SU-DHL-6 (cell line): Measurements from ENCODE around the gene PRSS21.

Source experiments
- H2AFZ ChIP-seq: fragments of 200-600 bp; sonication (generic); 2 replicates; pipeline ENCODE4 v1.6.1; 2014; ENCODE audit warnings: low read depth, mild to moderate bottlenecking, moderate library complexity, mixed read lengths, antibody characterized with exemption, low read length; ENCODE audit not compliant: severe bottlenecking
- H3F3A ChIP-seq: fragments of 200-600 bp; shearing (Covaris generic); 2 replicates; pipeline ENCODE4 v1.6.0; 2016; ENCODE audit warnings: antibody characterized with exemption, mild to moderate bottlenecking; ENCODE audit not compliant: insufficient read depth
- H3K27ac ChIP-seq: fragments of 200-600 bp; sonication (generic); 2 replicates; pipeline ENCODE4 v1.5.1; 2016; ENCODE audit warnings: low read depth, mild to moderate bottlenecking, low read length, moderate library complexity, mixed read lengths
- H3K27me3 ChIP-seq: fragments of 200-600 bp; sonication (generic), shearing (Covaris generic); 2 replicates; pipeline ENCODE4 v1.6.0; 2014; ENCODE audit warnings: mild to moderate bottlenecking, low read length
- H3K36me3 ChIP-seq: fragments of 200-600 bp; sonication (generic); 2 replicates; pipeline ENCODE4 v1.6.1; 2014; ENCODE audit warnings: mild to moderate bottlenecking, low read length, mixed read lengths
- H3K4me2 ChIP-seq: fragments of 300-600, 200-600 bp; shearing (Covaris generic), sonication (generic); 2 replicates; pipeline ENCODE4 v1.6.0; 2014; ENCODE audit warnings: low read length, low read depth, mild to moderate bottlenecking; ENCODE audit not compliant: poor library complexity, severe bottlenecking
- H3K4me3 ChIP-seq: fragments of 200-600 bp; sonication (generic); 2 replicates; pipeline ENCODE4 v1.5.1; 2014; ENCODE audit warnings: antibody characterized with exemption, low read length, mild to moderate bottlenecking, mixed read lengths; ENCODE audit not compliant: insufficient read depth, poor library complexity, severe bottlenecking
- H3K79me2 ChIP-seq: fragments of 200-600 bp; sonication (generic); 2 replicates; pipeline ENCODE4 v1.6.1; 2014; ENCODE audit warnings: mild to moderate bottlenecking, low read length, moderate library complexity; ENCODE audit not compliant: insufficient read depth
- H3K9ac ChIP-seq: fragments of 200-600 bp; sonication (generic); 2 replicates; pipeline ENCODE4 v1.7.0; 2014; ENCODE audit warnings: mild to moderate bottlenecking, low read length
- H3K9me2 ChIP-seq: fragments of 200-600 bp; sonication (generic); replicated peaks from 2 replicates; pipeline ENCODE4 v1.6.1; 2014; ENCODE audit warnings: low read length; ENCODE audit not compliant: insufficient read depth
- H3K9me3 ChIP-seq: fragments of 200-600 bp; sonication (generic); 2 replicates; pipeline ENCODE4 v1.6.1; 2014; ENCODE audit warnings: low read length, mixed read lengths; ENCODE audit not compliant: insufficient read depth
- H4K20me1 ChIP-seq: fragments of 200-600 bp; sonication (generic); 2 replicates; pipeline ENCODE4 v1.6.1; 2014; ENCODE audit warnings: low read depth, mild to moderate bottlenecking, antibody characterized with exemption, low read length, moderate library complexity, mixed read lengths
- CTCF ChIP-seq: fragments of 200-600 bp; sonication (generic); IDR thresholded peaks from one replicate; pipeline ENCODE4 v1.5.1; 2017; ENCODE audit warnings: antibody characterized with exemption, mild to moderate bottlenecking, low read length, moderate library complexity; ENCODE audit not compliant: insufficient read depth, poor library complexity, severe bottlenecking
- EZH2phosphoT487 ChIP-seq: fragments of 200-600 bp; sonication (generic), shearing (Covaris generic); conservative IDR thresholded peaks from 2 replicates; pipeline ENCODE4 v1.6.1; 2018; ENCODE audit warnings: mild to moderate bottlenecking, antibody characterized with exemption, low read length, moderate library complexity, mixed read lengths

Gene PRSS21

GRCh38 chr16:2853531-2854073, 36.6 kb downstream of the PRSS21 start:
- H3K36me3 ChIP-seq: no peaks in the 10 kb centered on the region
- no peaks in the 10 kb centered on the region for H3K9me2 ChIP-seq
- H4K20me1 ChIP-seq: no peaks in the 10 kb centered on the region
- H3K27me3 ChIP-seq: no peaks in the 10 kb centered on the region
- no peak overlapping the region for H3K27ac ChIP-seq
- H3K4me3 ChIP-seq: no peak overlapping the region
- no peaks in the 10 kb centered on the region for H3K9me3 ChIP-seq
- no peak overlapping the region for H3K9ac ChIP-seq
- H3K79me2 ChIP-seq: no peaks in the 10 kb centered on the region
- H2AFZ ChIP-seq: no peak overlapping the region
- no peak for TF ChIP-seq CTCF
- TF ChIP-seq EZH2phosphoT487: no peak
- no peaks in the 10 kb centered on the region for H3F3A ChIP-seq
- H3K4me2 ChIP-seq: no peak overlapping the region

- Histone ChIP-seq H2AFZ (no peak overlapping the region), H3K4me2 (no peak overlapping the region), H3K9me3 (no peaks in the 10 kb centered on the region), H3K9ac (no peak overlapping the region), H3K36me3 (no peaks in the 10 kb centered on the region), H4K20me1 (no peaks in the 10 kb centered on the region), H3F3A (no peaks in the 10 kb centered on the region), H3K27ac (no peak overlapping the region), H3K27me3 (no peaks in the 10 kb centered on the region), H3K79me2 (no peaks in the 10 kb centered on the region), H3K4me3 (no peak overlapping the region), H3K9me2 (no peaks in the 10 kb centered on the region)
- TF ChIP-seq EZH2phosphoT487 (no peak), CTCF (peak; percentile 91)
These were observed 37.8 kb downstream of the PRSS21 start for GRCh38 chr16:2854700-2855309.

- H3K27ac ChIP-seq: no peak overlapping the region
- TF ChIP-seq EZH2phosphoT487 (no peak), CTCF (no peak)
- no peaks in the 10 kb centered on the region for H4K20me1 ChIP-seq
These were observed 38.5 kb downstream of the PRSS21 start for GRCh38 chr16:2855536-2855935.

More at GRCh38 chr16:2855536-2855935, 38.5 kb downstream of the PRSS21 start:
- Histone ChIP-seq H3K27me3 (no peaks in the 10 kb centered on the region), H3K79me2 (no peaks in the 10 kb centered on the region), H3K9me3 (no peaks in the 10 kb centered on the region), H3K4me2 (no peak overlapping the region), H3K36me3 (no peaks in the 10 kb centered on the region), H3K4me3 (no peak overlapping the region), H3K9ac (no peak overlapping the region), H3F3A (no peaks in the 10 kb centered on the region), H2AFZ (no peak overlapping the region), H3K9me2 (no peaks in the 10 kb centered on the region)
